ENCODE data around the gene EMC10.

DNA sequence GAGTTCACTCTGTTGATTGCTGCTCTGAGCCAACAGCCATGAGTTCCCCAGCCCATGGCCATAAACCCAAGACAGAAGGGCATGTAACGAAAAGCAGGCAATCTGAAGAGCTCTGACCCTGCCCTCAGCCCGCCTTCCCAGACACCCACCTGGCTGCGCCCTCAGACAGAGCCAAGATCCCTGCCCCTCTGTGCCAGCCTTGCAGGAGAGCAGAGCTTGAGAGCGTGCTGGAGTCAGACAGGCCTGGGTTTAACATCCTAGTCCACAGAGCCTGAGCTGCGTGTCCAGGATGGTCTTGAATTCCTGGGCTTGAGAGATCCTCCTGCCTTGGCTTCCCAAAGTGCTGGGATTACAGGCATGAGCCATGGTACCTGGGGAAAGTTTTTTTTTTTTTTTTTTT, 19.0 kb upstream of the EMC10 start:
- TF ChIP-seq EP300 (IDR thresholded peaks at IDR 0.05; ENCODE audit: borderline replicate concordance in 1 of 2, low read depth in 1 of 2, low read length in 1 of 2) = no peak
- TF ChIP-seq, protein P1, sequence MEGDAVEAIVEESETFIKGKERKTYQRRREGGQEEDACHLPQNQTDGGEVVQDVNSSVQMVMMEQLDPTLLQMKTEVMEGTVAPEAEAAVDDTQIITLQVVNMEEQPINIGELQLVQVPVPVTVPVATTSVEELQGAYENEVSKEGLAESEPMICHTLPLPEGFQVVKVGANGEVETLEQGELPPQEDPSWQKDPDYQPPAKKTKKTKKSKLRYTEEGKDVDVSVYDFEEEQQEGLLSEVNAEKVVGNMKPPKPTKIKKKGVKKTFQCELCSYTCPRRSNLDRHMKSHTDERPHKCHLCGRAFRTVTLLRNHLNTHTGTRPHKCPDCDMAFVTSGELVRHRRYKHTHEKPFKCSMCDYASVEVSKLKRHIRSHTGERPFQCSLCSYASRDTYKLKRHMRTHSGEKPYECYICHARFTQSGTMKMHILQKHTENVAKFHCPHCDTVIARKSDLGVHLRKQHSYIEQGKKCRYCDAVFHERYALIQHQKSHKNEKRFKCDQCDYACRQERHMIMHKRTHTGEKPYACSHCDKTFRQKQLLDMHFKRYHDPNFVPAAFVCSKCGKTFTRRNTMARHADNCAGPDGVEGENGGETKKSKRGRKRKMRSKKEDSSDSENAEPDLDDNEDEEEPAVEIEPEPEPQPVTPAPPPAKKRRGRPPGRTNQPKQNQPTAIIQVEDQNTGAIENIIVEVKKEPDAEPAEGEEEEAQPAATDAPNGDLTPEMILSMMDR (IDR thresholded peaks at IDR 0.05) = no peak
- no peak for TF ChIP-seq POLR2AphosphoS5 (IDR thresholded peaks at IDR 0.05; ENCODE audit: low read depth, low read length)
- no peak for TF ChIP-seq RAD21 (IDR thresholded peaks at IDR 0.05; ENCODE audit: low read length)
- TF ChIP-seq MAX (IDR thresholded peaks at IDR 0.05; ENCODE audit: low read depth) = no peak
- no peak for TF ChIP-seq SMC3 (IDR thresholded peaks at IDR 0.05; ENCODE audit: low read depth, low read length)
- TF ChIP-seq FOSL2 (IDR thresholded peaks at IDR 0.05; ENCODE audit: borderline replicate concordance, low read depth) = no peak
- no peak for TF ChIP-seq NFIC (IDR thresholded peaks at IDR 0.05; ENCODE audit: borderline replicate concordance)
- TF ChIP-seq EZH2phosphoT487 (IDR thresholded peaks at IDR 0.05; ENCODE audit: borderline replicate concordance, low read depth) = no peak
- no peak for TF ChIP-seq RCOR1 (IDR thresholded peaks at IDR 0.05; ENCODE audit: low read length)
- no peak for TF ChIP-seq TAF1 (IDR thresholded peaks at IDR 0.05; ENCODE audit: borderline replicate concordance, low read depth, low read length)
- TF ChIP-seq JUND (IDR thresholded peaks at IDR 0.05) = no peak

Data from SK-N-SH (cell line).